ENCODE measurements around the gene SORBS1.

The SORBS1 gene

DNA sequence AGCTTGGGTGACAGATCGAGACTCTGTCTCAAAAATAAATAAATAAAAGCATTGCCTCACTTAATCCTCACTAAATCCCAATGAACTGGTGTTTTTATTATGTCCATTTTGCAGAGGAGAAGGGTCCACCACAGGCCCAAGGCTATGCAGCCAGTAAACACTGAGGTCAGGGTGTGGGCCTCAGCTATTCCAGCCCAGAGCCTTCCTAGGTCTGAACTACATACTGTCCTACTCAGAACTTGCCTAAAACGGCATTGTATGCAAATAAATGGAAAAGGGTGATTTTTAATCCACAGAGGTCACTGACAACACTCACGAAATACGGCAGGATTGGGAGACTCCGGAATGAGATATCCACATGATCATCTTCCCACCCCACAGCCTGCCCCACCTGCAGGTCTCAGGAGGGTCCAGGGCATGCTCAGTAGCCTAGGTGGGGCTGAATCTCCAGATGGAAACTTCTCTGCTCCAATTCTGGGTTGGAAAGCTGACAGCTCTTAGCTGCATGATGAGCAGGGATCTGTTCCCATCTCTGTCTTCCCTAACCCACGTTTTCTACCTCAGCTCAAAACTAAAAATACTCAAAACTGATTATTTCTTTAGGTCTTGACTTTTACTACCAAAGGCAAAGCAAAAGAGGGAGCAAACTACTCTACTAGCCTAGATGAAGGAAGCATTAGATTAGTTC lies 121.0 kb downstream of the SORBS1 start:
- no peaks in the 10 kb centered on the region for H3K9me3 ChIP-seq (ENCODE audit: insufficient read depth, low read length)
- H3K9me2 ChIP-seq (replicated peaks; ENCODE audit: insufficient read depth, low read length), result no peaks in the 10 kb centered on the region
- no peaks in the 10 kb centered on the region for H3F3A ChIP-seq (ENCODE audit: insufficient read depth)
- TF ChIP-seq, protein P1, sequence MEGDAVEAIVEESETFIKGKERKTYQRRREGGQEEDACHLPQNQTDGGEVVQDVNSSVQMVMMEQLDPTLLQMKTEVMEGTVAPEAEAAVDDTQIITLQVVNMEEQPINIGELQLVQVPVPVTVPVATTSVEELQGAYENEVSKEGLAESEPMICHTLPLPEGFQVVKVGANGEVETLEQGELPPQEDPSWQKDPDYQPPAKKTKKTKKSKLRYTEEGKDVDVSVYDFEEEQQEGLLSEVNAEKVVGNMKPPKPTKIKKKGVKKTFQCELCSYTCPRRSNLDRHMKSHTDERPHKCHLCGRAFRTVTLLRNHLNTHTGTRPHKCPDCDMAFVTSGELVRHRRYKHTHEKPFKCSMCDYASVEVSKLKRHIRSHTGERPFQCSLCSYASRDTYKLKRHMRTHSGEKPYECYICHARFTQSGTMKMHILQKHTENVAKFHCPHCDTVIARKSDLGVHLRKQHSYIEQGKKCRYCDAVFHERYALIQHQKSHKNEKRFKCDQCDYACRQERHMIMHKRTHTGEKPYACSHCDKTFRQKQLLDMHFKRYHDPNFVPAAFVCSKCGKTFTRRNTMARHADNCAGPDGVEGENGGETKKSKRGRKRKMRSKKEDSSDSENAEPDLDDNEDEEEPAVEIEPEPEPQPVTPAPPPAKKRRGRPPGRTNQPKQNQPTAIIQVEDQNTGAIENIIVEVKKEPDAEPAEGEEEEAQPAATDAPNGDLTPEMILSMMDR (IDR thresholded peaks at IDR 0.05; ENCODE audit: insufficient read depth, low read length, poor library complexity, severe bottlenecking), result no peak
- TF ChIP-seq EZH2phosphoT487 (conservative IDR thresholded peaks at IDR 0.05; ENCODE audit: low read length), result no peak
- no peak overlapping the region for H3K9ac ChIP-seq (ENCODE audit: low read length)
- no peaks in the 10 kb centered on the region for H3K79me2 ChIP-seq (ENCODE audit: insufficient read depth, low read length)
- H3K4me2 ChIP-seq (ENCODE audit: low read depth, low read length, poor library complexity, severe bottlenecking), result no peak overlapping the region
- no peaks in the 10 kb centered on the region for H3K27me3 ChIP-seq (ENCODE audit: low read length)
- no peak overlapping the region for H3K4me3 ChIP-seq (ENCODE audit: insufficient read depth, low read length, poor library complexity, severe bottlenecking)
- no peak overlapping the region for H3K27ac ChIP-seq (ENCODE audit: low read depth, low read length)
- H2AFZ ChIP-seq (ENCODE audit: low read depth, low read length, severe bottlenecking), result no peak overlapping the region
- no peaks in the 10 kb centered on the region for H4K20me1 ChIP-seq (ENCODE audit: low read depth, low read length)
- no peaks in the 10 kb centered on the region for H3K36me3 ChIP-seq (ENCODE audit: low read length)

DNA sequence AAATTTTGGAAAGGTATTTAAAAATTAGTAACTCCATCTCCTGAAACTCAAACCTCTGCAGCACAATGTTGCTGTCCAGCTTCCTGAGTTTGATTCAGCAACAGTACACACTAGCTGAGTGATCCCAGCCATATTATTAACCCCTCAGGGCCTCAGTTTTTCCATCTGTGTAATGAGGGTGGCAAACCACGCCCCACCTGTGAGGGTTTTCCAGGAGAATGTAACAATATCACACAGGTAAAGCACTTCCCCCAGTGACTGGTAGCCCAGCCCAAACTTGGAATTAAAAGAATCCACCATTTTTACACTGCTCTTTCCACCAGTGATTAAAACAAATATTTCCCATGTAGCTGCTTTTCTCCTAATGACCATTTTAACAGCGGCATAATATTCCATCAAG lies 122.4 kb downstream of the SORBS1 start:
- Histone ChIP-seq H3K4me2 (ENCODE audit: low read depth, low read length, poor library complexity, severe bottlenecking) (no peak overlapping the region), H3K79me2 (ENCODE audit: insufficient read depth, low read length) (no peaks in the 10 kb centered on the region), H3K4me3 (ENCODE audit: insufficient read depth, low read length, poor library complexity, severe bottlenecking) (no peak overlapping the region), H2AFZ (ENCODE audit: low read depth, low read length, severe bottlenecking) (no peak overlapping the region), H3K9me3 (ENCODE audit: insufficient read depth, low read length) (no peaks in the 10 kb centered on the region), H3K27me3 (ENCODE audit: low read length) (no peaks in the 10 kb centered on the region), H3K9ac (ENCODE audit: low read length) (no peak overlapping the region), H3F3A (ENCODE audit: insufficient read depth) (no peaks in the 10 kb centered on the region), H3K9me2 (replicated peaks; ENCODE audit: insufficient read depth, low read length) (no peaks in the 10 kb centered on the region), H3K27ac (ENCODE audit: low read depth, low read length) (no peak overlapping the region), H4K20me1 (ENCODE audit: low read depth, low read length) (no peaks in the 10 kb centered on the region), H3K36me3 (ENCODE audit: low read length) (no peaks in the 10 kb centered on the region)
- TF ChIP-seq, protein P1 (IDR thresholded peaks at IDR 0.05; ENCODE audit: insufficient read depth, low read length, poor library complexity, severe bottlenecking), result no peak
- no peak for TF ChIP-seq EZH2phosphoT487 (conservative IDR thresholded peaks at IDR 0.05; ENCODE audit: low read length)

DNA sequence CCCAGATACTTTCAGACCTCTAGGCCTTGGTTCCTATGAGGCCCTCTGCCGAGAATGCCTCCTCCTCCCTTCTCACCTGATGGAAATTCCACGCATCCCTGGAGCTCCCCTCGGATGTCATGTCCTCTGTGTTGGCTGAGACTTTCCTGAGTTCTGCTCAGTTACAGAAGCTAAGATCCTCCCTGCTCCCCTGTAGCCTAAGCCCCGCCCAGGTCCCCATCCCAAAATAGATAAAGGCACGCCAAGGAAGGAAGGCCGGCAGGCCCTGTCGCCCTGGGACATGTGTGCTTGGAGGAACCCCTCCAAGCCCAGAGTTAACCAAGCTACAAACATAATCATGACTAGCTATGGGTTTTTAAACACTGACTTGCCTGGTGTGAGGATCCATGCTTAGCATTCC lies 123.5 kb downstream of the SORBS1 start:
- H4K20me1 ChIP-seq (ENCODE audit: low read depth, low read length), result no peaks in the 10 kb centered on the region
- no peaks in the 10 kb centered on the region for H3K36me3 ChIP-seq (ENCODE audit: low read length)
- TF ChIP-seq, protein P1 (IDR thresholded peaks at IDR 0.05; ENCODE audit: insufficient read depth, low read length, poor library complexity, severe bottlenecking), result no peak
- no peak for TF ChIP-seq EZH2phosphoT487 (conservative IDR thresholded peaks at IDR 0.05; ENCODE audit: low read length)
- no peak overlapping the region for H3K4me2 ChIP-seq (ENCODE audit: low read depth, low read length, poor library complexity, severe bottlenecking)
- H3K27ac ChIP-seq (ENCODE audit: low read depth, low read length), result no peak overlapping the region
- H3K9me2 ChIP-seq (replicated peaks; ENCODE audit: insufficient read depth, low read length), result no peaks in the 10 kb centered on the region
- H2AFZ ChIP-seq (ENCODE audit: low read depth, low read length, severe bottlenecking), result no peak overlapping the region
- H3K27me3 ChIP-seq (ENCODE audit: low read length), result no peaks in the 10 kb centered on the region
- no peaks in the 10 kb centered on the region for H3K9me3 ChIP-seq (ENCODE audit: insufficient read depth, low read length)
- H3K79me2 ChIP-seq (ENCODE audit: insufficient read depth, low read length), result no peaks in the 10 kb centered on the region
- no peaks in the 10 kb centered on the region for H3F3A ChIP-seq (ENCODE audit: insufficient read depth)
- H3K4me3 ChIP-seq (ENCODE audit: insufficient read depth, low read length, poor library complexity, severe bottlenecking), result no peak overlapping the region
- H3K9ac ChIP-seq (ENCODE audit: low read length), result no peak overlapping the region

Measured in SU-DHL-6 (cell line).